ENCODE data around the gene PTPRM.
"Not testable (repeated sequence)": the region's sequence is repeated elsewhere in the genome, so short reads cannot be mapped to it uniquely, and the experiment has no call there.

PTPRM gene

DNA sequence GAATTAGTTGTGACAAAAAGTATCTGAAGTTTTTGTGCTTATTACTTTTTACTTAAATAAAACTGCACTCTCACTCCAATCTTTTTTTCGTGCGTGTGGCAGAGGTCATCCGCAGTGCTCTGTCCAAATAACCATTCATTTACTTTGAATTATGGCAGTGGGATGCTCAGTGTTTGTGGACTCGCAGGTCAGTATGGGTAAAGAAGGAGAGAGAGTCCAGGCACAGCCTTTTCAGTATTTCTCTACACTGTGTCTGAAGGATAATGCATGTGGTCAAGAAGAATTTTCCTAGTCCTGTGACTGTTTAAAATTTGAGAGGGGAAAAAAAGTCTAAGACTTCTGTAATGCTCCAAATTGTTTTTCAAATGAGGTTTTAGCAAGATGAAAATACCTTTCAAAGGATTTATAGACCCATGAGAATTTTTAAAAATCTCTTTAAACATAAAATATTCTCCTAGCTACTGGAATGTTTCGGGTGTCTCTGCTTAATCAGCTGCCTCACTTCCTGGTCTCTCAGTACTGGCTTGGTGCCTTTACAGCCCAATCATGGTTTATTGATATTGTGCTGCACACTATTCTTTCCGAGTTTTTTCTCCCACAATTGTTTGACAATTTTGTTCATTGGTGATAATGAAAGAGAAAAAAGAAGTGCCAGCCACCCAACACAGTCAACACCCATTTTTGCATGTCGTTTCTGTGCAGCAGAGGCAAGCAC lies 453.2 kb downstream of the PTPRM start:
- no peak for DNase-seq

DNA sequence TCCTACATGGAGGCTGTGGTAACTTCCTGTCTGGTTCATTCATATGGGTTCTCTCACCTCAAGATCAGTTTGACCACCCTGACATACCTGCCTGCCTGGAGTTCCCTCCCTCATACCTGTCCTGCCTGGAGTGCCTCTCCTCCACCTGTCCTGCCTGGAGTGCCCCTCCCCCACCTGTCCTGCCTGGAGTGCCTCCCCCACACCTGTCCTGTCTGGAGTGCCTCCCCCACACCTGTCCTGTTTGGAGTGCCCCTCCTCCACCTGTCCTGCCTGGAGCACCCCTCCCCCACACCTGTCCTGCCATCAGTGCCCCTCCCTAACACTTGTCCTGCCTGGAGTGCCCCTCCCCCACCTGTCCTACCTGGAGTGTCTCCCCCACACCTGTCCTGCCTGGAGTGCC lies 461.9 kb downstream of the PTPRM start:
- DNase-seq = no peak

DNA sequence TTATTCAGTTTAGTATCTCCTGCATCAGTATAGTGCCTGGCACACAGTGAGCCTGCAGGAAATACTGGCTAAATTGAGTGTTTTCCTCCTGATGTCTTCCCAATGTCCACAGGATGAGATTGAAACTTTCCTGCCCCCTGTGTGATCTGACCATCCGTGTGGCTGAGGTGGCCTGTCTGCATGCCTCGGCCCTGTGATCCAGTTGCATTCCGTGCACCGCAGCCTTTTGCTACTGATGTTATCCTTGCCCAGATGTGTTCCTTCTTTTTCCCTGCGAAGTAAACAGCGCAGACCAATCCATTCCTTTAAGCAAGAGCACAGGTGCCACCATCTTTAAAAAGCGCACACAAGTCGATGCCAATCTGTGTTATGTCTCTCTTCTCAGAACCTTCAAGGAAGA lies 462.6 kb downstream of the PTPRM start:
- DNase-seq = no peak

DNA sequence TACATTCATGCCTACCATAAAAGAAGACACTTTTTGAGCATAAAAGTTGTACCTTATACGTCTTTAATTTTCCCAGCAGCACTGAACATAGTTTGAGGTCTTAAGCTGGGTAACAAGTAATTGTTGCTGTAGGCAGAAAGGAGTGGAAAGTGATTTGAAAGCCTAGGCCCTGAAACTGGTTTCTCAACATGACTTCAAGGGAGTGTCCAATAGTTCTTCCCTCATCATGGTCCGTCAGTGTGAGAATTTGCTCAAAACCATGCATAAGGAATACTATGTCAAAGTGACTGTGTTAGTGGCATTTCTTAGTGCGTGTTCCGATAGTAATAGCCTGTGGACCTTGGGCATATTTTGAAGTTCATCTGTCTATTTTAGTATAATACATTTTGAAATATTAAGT lies 463.1 kb downstream of the PTPRM start:
- DNase-seq = no peak

DNA sequence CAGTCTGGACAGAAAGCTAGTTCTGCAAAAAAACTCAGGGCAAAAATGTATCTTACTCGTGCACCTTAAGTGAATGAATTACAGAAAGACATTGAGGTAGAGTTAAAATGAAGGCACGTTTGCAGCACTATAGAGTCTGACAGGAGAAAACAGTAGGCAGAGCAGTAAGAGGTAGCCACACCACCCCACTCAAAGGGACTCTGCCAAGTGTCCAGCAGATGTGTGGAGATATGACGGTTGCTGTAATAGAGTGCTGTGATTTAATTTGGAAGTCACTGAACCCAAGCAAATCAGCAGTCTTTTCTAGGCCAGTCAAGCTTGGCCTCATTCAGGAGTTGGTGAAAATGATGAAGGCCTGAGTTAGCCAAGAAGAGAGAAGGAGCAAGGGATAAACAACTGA lies 464.4 kb downstream of the PTPRM start:
- DNase-seq = no peak

DNA sequence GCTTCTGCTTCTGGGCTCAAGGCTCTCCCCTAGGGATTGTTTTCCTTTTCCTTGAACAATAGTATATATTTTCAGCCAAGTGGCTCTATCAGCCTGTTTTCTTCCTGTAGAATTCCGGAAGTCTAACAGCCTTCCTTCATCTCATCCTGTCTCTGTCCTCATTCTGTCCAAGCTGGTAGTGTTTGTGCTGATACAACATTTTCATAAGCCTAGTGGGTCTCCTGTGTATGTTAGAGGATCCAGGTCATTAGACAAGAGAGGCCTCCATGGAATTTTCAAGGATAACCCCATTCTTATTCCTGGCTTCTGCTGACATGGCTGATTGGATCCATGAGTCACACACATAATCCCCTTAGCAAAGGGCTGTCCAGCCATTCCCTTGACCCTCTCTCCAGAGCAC lies 467.6 kb downstream of the PTPRM start:
- no peak for DNase-seq

DNA sequence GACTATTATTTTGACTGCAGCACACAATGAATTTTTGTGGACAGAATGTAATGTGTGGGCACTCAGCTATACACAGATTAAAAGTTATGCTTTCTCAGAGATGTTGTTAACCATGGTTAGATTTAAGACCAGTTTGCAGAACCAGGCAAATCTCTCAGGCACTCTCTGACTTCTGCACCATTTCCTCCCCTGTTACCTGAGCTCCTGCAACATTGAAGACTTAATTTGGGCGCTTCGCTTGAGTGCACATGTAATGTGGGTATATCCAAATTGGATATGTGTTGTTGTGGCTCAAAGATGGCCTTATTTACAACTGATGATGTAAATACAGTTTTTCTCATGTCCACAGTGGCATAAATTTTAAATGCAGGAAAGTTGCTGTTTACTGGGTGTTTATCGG lies 469.4 kb downstream of the PTPRM start:
- no peak for DNase-seq

DNA sequence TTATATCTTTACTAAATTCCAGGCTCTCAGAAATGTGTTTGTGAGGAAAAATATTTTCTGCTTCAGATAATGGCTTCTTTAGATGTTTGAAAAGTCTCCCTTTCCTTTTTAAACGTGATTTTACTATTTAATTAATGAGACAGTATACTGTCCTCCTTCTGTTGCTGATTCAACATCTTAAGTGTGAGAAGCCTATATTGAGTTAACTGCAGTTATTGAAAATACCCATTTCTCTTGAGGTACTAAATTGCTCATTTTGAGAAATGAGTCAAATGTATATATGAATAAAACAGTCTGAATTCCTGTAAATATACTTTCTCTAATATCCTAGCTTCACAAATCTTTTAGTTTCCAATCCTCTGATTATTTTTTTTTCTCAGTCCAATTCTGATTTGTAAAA lies 470.2 kb downstream of the PTPRM start:
- no peak for DNase-seq

DNA sequence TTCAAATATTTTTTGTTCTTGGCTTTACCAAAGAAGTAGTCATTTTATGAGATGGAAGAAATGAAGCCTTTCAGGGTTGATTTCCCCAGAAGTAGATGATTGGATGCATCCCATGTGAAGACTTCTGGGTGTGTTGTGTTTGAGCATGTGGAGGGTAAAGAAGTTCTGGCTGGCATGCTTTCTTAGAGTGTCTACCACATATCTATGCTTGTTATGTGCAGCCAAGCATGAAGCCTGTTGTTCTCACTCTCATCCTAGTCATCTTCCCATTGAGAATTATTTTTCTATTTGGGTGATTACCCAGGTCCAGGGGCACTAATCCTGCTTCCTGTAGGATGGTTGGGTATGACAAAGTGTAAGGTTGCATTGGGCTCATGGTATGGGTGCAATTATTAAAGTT lies 472.9 kb downstream of the PTPRM start:
- DNase-seq = no peak

DNA sequence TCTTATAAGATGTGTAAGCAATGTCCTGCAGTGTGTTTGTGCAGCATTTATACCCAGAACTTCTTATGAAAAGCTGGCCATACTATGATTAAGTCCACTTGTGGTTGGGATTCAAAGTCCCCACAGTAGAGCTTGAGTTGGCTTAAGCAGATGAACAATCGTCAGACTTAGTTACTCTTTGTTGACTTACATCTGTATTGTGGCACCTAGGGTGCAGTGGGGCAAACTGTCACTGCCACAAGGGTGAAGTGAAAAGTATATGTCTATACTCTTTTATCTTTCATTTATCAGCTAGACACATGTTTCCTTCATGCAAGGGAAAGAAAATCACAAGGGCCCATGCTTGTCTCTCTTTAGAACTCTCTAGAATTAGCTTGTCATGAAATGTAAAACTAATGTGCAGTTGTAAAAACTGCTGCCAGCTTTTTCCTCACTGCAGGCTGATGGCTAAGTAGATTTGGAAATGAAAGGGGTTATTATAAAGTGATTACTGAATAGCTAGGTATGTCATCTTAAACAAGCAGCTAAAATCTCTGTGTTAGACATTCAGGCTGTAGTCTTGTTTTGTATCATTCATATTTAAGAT lies 474.5 kb downstream of the PTPRM start:
- DNase-seq = no peak

DNA sequence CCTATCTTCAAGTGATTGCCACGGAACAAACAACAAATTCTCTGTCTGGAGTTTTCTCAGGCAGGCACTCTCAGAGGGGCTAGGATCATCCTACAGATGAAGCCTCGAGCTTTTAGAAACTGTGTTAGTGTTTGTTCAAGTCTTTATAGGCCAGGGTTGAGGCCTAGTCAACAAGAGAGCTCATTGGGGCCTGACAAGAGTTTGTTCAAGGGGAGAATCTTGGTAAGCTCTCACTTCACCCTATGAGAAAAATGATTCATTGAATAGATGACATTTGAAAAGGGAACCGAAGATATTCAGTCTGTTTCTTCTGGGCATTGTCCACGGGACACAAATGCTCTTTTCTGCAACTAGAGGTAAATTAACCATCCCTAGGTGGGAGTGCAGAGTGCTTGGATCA lies 476.9 kb downstream of the PTPRM start:
- no peak for DNase-seq

DNA sequence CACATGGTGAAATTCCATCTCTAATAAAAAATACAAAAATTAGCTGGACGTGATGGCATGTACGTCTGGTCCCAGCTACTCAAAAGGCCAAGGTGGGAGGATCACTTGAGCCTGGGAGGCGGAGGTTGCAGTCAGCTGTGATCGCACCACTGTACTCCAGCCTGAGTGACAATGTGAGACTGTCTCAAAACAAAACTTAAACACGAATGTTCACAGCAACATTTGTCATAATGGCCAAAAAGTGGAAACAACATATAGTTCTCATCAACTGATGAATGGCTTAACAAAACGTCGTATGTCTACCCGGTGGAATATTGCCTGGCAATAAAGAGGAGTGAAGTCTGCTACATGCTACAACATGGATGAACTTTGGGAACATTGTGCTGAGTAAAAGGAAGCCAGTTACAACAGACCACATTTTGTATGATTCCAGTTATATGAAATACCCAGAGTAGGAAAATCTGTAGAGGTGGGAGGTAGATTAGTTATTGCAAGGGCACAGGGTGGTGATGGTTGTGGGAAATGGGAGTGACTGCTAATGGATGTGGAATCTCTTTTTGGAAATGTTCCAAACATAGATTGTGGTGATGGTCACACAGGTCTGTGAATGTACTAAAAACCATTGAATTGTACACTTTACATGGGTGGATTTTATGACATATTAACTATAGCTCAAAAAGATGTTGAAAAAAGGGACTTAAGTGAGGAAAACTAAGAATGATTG lies 478.2 kb downstream of the PTPRM start:
- no peak for DNase-seq

DNA sequence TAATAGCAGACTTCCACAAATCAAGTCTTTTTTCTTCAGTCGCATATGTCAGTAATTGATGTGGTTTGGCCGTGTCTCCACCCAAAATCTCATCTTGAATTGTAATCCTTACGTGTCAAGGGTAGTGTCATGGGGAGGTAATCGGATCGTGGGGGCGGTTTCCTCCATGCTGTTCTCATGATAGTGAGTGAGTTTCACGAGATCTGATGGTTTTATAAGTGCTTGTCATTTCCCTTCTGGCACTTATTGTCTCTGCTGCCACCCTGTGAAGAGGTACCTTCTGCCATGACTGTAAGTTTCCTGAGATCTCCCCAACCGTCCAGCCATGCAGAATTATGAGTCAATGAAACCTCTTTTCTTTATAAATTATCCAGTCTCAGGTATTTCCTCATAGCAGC lies 478.8 kb downstream of the PTPRM start:
- DNase-seq = no peak

DNA sequence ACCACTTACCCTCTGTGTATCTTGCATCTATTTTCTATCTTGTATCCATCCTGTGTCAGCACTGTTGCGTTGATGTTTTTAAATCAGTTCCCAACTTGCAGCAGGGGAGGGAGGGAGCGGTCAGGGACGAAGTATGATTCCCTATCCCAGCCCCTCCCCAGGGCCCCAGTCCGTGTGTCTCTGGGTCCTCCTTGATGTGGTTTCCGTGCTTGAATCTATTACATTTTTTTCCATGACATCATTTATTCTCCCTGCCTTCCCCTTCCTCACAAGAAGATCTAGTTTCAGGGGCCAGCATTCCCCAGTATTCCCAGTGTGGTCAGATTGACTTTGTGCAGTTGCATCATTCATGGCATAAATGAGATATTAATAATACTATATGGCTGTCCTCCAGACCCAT lies 479.3 kb downstream of the PTPRM start:
- no peak for DNase-seq

DNA sequence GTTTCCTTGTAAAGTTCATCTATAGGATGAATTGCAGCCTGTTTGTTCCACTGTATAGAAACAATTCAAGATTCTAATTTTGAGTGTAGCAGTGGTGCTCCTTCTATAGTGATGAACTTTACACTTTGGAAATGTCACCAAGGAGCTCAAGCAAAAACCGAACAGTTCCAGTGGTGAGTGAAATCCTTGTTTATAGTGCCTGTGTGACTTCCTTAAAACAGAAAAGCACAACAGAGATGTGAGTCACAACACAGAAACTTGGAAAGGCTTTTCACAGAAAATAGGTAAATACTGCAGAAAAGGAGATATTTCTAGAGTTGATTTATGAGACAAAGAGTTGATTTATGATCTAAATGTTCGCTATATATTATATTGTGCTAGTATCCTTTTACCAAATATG lies 482.0 kb downstream of the PTPRM start:
- DNase-seq = no peak

DNA sequence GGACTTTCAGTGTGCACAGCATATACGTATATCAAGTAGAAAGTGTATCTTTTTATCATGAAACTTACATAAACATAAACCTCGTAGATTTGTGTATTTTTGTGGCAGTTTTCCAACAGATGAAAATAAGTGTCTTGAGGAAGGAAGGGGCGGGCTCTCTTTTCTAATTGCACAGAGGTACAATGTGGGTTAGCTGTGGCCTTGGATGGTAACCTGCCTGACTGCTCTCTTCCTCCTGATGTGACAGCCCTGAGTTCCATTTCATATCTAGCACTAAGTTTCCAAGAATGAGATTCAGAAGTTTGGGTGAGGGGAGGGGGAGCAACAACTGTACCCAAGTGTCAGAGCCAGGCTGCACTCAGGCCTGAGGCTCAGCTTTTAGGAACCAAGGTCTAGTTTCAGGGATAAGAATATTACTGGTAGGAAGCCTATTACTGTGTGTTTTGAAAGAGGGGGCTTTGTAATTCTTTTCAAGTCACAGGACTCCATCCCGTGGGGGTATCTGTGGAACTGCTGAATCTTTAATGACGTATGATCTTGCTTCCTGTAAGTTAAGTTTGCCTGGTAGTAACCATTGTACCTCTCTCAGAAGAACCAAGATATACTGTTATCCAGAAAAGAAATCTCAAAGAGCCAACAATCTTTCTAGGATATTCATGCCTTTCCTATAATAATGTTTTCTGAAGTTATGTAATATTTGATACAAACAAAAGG lies 483.7 kb downstream of the PTPRM start:
- DNase-seq = no peak

DNA sequence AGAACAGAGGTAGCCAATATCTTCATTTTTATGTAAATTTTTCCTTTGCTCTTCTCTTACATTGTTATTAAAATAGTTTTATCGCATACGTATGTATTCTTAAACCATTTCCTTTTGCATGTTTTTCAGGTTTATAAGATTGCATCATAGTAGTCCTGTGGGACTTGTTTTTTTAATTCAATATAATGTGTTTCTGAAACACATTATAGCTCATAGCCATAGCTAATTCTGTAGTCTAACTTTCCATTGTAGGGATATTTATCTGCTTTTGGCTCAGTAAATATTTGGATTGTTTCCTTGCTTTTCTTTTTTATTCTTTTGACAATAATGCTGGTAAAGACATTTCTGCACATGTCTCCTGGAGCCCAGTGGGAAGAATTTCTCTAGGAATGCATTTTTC lies 484.3 kb downstream of the PTPRM start:
- no peak for DNase-seq

DNA sequence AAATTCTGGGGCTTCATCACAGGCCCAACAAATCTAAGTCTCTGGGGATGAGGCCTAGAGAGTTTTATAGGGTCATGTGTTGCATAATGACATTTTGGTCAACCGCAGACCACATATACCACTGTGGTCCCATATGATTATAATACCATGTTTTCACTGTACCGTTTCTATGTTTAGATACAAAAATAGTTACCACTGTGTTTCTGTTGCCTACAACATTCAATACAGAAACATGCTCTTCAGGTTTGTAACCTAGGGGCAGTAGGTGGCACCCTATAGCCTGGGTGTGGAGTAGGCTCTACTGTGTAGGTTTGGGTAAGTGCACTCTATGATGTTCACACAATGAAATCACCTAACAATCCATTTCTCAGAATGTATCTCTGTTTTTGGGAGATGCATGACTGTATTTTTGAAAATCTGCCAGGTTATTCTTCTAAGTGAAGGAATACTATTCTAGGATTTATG lies 485.2 kb downstream of the PTPRM start:
- DNase-seq = no peak

DNA sequence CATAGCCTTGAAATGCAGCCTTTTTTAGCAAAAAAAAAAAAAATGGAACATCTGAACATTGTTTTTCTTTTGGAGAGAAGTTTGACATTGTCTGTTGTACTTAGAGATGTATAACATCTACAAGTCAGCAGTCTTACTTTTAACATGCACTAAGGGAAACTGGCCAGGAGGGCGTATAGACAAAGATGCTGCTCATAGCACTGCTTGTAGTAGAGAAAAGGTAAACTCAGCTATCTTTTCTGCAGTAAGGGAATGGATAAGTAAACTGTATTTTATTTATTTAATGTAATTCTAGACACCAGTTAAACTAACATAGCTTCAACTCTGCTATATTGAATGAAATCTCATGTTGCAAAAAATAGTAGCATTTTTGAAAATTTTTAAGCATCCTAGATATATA lies 489.6 kb downstream of the PTPRM start:
- no peak for DNase-seq

DNA sequence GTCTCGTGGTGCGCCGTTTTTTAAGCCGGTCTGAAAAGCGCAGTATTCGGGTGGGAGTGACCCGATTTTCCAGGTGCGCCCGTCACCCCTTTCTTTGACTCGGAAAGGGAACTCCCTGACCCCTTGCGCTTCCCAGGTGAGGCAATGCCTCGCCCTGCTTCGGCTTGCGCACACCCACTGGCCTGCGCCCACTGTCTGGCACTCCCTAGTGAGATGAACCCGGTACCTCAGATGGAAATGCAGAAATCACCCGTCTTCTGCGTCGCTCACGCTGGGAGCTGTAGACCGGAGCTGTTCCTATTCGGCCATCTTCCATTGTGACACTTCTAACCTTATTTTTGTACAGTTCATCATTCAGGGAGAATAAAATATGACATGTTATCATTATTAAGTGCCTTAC lies 496.0 kb downstream of the PTPRM start:
- DNase-seq = not testable (repeated sequence)

DNA sequence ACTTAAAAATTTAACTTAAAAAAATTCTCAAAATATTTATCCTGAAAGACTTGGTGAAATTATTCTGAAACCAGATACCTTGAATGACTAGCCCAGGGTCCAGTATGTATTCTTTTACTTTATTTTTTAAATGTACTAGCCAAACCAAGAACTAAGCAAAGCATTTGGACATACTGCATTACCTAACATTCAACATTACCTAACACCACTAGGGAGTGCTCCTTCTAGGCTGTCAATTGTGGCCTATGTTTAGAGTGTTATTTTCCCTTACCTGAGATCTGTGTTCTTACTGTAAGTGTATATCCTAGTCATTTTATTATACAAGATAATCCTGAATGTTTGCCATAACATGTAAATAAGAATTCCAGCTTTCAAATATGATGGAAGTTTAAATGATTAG lies 496.6 kb downstream of the PTPRM start:
- no peak for DNase-seq

DNA sequence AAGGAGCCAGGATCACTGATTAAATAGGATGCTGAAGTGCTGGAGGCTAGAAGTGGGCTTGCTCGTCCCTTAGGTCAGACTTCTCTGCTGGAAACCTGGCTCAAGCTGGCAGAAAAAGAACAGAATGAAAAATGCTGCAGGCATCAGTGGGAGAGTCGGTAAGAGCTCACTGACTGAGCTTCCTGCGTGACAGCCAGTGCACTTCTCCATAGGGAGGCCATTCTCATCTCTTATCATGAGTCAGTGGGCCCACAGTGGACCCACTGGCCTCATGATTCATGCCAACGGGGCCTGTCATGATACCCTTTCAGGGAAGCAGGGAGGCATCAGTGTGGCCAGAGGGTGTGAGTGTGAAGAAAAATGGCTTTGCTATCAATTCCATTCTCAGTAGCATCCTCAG lies 498.2 kb downstream of the PTPRM start:
- DNase-seq = no peak

DNA sequence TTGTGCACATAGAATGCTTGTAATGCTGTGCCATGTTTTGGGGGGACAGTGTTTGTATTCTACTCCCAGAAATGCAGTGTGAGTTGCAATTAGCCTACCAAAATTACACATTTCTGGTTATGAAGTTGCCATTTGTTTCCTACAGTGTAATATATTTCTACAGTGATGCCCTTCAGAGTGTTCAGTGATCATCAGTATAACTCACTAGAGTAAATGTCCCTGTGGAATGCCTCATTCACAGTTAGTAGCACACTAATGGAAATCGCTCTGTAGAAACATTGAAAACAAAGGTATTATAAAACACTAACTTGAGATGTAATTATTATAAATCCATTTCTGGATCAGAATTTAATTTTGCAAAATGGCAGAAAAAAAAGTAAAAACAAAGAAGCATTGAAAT lies 498.7 kb downstream of the PTPRM start:
- DNase-seq = no peak

DNA sequence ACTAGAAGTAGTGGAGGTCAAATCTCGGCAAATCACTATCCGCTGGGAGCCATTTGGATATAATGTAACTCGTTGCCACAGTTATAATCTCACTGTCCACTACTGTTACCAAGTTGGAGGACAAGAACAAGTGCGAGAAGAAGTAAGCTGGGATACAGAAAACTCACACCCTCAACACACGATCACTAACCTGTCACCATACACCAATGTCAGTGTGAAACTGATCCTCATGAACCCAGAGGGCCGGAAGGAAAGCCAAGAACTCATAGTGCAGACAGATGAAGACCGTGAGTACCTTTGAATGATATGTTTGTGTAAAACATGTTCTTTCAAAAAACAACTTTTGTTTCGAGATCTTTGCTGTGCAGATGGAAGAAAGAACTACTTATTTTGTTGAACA lies 502.6 kb downstream of the PTPRM start:
- DNase-seq = no peak

All from NCI-H774 (cell line).